SU-DHL-6 (cell line): ENCODE results near the gene CRACR2A.

ENCODE experiments used
- CTCF ChIP-seq: fragments of 200-600 bp; sonication (generic); IDR thresholded peaks from one replicate; pipeline ENCODE4 v1.5.1; 2017; ENCODE audit warnings: antibody characterized with exemption, mild to moderate bottlenecking, low read length, moderate library complexity; ENCODE audit not compliant: insufficient read depth, poor library complexity, severe bottlenecking
- EZH2phosphoT487 ChIP-seq: fragments of 200-600 bp; sonication (generic), shearing (Covaris generic); conservative IDR thresholded peaks from 2 replicates; pipeline ENCODE4 v1.6.1; 2018; ENCODE audit warnings: mild to moderate bottlenecking, antibody characterized with exemption, low read length, moderate library complexity, mixed read lengths

GRCh38 chr12:3684449-3685051 lies 68.4 kb downstream of the CRACR2A start:
- TF ChIP-seq EZH2phosphoT487 (no peak), CTCF (no peak)
